Type B pancreatic cell (in vitro differentiated cells): ENCODE results near the gene GPR162. TPM values are rescaled to one million over a fixed set of nuclear protein-coding genes. Genes with fewer than 3 reads are reported as not detected.

Experiments used
- total RNA-seq: library from RNA; stranded (reverse); gene quantifications from 2 replicates; pipeline ENCODE4 v1.2.1, GENCODE V29; 2021; ENCODE audit warnings: low replicate concordance

The GPR162 gene
- total RNA-seq, 1 donor from 2014 or later = 17.8 TPM

Other genes with a start within 250 kb of the GPR162 start
- 270 and 289 TPM in 2 replicates for gene CHD4, start 214.4 kb upstream of the GPR162 start, total RNA-seq
- 2.7 and 19.9 TPM in 2 replicates for gene LPAR5, start 185.9 kb upstream of the GPR162 start, total RNA-seq
- gene ACRBP, start 174.4 kb upstream of the GPR162 start, total RNA-seq = 3.9 and 7.1 TPM in 2 replicates
- 58.1 and 102 TPM in 2 replicates for gene ING4, start 158.7 kb upstream of the GPR162 start, total RNA-seq
- gene ZNF384, start 132.4 kb upstream of the GPR162 start, total RNA-seq = 78.3 and 127 TPM in 2 replicates
- gene PIANP, start 121.0 kb upstream of the GPR162 start, total RNA-seq = 0.95 and 3.9 TPM in 2 replicates
- 35.4 and 94.5 TPM in 2 replicates for gene COPS7A, start 97.8 kb upstream of the GPR162 start, total RNA-seq
- gene MLF2, start 68.7 kb upstream of the GPR162 start, total RNA-seq = 187 and 371 TPM in 2 replicates
- gene PTMS, start 55.5 kb upstream of the GPR162 start, total RNA-seq = 191 and 395 TPM in 2 replicates
- 0.52 and 2.6 TPM in 2 replicates for gene LAG3, start 49.3 kb upstream of the GPR162 start, total RNA-seq
- gene CD4, start 32.3 kb upstream of the GPR162 start, total RNA-seq = 0.64 and 0.65 TPM in 2 replicates
- 40.7 and 66.0 TPM in 2 replicates for gene P3H3, start 6.6 kb downstream of the GPR162 start, total RNA-seq
- 6.3 and 25.2 TPM in 2 replicates for gene GNB3, start 19.1 kb downstream of the GPR162 start, total RNA-seq
- 31.7 and 33.5 TPM in 2 replicates for gene CDCA3, start 29.5 kb downstream of the GPR162 start, total RNA-seq
- 121 and 198 TPM in 2 replicates for gene USP5, start 30.3 kb downstream of the GPR162 start, total RNA-seq
- gene TPI1, start 45.7 kb downstream of the GPR162 start, total RNA-seq = 565 and 954 TPM in 2 replicates
- 6.5 and 13.9 TPM in 2 replicates for gene SPSB2, start 51.5 kb downstream of the GPR162 start, total RNA-seq
- gene LRRC23, start 83.0 kb downstream of the GPR162 start, total RNA-seq = 10.1 and 20.0 TPM in 2 replicates
- gene ENO2, start 92.8 kb downstream of the GPR162 start, total RNA-seq = 32.2 and 33.1 TPM in 2 replicates
- 131 and 139 TPM in 2 replicates for gene ATN1, start 106.1 kb downstream of the GPR162 start, total RNA-seq
- gene RNU7-1, start 122.0 kb downstream of the GPR162 start, total RNA-seq = not detected in 2 replicates
- gene C12orf57, start 122.2 kb downstream of the GPR162 start, total RNA-seq = 220 and 275 TPM in 2 replicates
- 15.6 and 61.0 TPM in 2 replicates for gene PTPN6, start 129.5 kb downstream of the GPR162 start, total RNA-seq
- gene PHB2, start 148.8 kb downstream of the GPR162 start, total RNA-seq = 252 and 377 TPM in 2 replicates
- gene EMG1, start 149.1 kb downstream of the GPR162 start, total RNA-seq = 46.5 and 108 TPM in 2 replicates
- gene LPCAT3, start 196.7 kb downstream of the GPR162 start, total RNA-seq = 34.4 and 79.0 TPM in 2 replicates
- gene C1S, start 238.9 kb downstream of the GPR162 start, total RNA-seq = 2.7 and 3.1 TPM in 2 replicates